CD1c-positive myeloid dendritic cell (primary cell): ENCODE measurements around the gene PDE1C.

Experiments used
- DNase-seq: peaks from one replicate; pipeline ENCODE4 v3.0.0-alpha.2; 2016; ENCODE audit errors: extremely low spot score

The PDE1C gene

DNA sequence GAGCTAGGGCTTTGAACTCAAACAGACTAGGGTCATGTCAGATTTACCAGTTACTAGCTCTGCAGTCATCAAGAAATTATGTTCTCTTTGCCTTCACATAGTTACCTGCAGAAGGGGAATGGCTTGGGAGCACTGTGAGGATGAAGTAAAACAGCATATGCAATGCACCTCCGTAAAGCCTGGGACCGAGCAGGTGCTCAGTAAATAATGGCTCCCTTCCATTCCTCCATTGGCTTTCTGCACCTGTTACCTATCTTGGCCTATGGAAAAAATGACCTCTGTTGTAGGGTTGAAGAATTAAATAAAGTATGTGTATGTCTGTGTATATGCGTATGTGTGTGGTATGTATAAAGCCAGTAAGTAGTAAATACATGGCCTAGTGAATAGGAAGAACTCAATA, 78.8 kb downstream of the PDE1C start:
- no peak for DNase-seq

GRCh38 chr7:31986878-31987518, 83.2 kb downstream of the PDE1C start:
- DNase-seq: no peak

DNA sequence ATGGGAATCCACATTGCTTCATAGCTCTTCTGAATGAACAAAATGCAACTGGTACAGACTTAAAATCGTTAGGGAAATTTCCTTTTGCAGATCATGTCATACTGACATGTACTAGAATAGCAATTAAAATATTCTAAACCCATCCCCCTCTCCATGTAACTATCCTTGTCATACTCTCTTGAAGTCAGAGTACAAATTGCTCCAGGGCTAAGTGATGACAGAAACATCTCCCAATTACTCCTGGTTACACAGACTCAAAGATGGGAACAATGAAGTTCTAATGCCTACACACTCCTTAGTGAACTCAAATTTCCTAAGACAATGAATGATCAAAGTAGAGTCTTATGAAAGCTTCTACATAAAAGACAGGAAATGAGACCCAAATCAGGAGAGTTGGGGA, 87.2 kb downstream of the PDE1C start:
- no peak for DNase-seq

GRCh38 chr7:31981874-31982390, 88.3 kb downstream of the PDE1C start:
- DNase-seq: no peak

GRCh38 chr7:31979690-31980330, 90.4 kb downstream of the PDE1C start:
- DNase-seq: no peak

GRCh38 chr7:31975546-31975945, 94.7 kb downstream of the PDE1C start:
- DNase-seq: no peak

DNA sequence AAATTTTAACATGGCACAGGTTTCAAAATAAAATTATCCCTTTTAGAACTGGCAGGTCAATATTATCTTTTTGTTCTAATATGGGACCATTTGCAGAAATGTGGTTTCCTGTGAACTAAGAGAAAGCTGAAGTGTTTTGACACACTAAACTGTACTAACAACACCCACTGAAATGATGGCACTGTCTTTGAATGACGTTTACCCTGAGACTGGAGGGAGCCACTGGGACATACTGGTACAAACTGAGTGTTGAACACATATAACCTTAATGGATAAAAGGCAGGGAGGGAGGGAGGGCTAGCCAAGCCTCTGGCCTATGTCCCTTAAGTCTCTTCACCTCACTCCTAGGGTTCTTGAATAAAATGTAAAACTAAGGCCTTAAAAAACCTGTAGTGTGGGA, 95.9 kb downstream of the PDE1C start:
- no peak for DNase-seq

- DNase-seq: no peak
Observed at GRCh38 chr7:31971049-31971667, 99.0 kb downstream of the PDE1C start.

DNA sequence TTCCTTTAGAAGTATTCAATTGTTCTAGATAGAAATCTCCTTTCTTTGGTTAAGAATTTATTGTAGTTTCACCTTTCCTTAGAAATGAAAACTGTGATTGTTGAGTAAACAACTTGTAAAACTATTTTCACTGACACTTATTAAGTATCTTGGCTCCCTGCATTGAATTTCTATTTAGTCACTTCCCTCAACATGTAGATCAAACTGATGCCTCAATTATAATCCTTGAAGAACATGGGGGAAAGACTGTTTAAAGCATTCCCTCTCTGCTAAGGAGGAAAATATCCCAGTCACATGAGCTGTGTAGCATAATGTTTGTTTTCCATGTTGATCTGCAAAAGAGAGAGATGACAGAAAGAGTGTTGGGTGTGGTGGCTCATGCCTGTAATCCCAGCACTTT, 99.7 kb downstream of the PDE1C start:
- no peak for DNase-seq

GRCh38 chr7:31963569-31964175, 106.5 kb downstream of the PDE1C start:
- DNase-seq: no peak

DNA sequence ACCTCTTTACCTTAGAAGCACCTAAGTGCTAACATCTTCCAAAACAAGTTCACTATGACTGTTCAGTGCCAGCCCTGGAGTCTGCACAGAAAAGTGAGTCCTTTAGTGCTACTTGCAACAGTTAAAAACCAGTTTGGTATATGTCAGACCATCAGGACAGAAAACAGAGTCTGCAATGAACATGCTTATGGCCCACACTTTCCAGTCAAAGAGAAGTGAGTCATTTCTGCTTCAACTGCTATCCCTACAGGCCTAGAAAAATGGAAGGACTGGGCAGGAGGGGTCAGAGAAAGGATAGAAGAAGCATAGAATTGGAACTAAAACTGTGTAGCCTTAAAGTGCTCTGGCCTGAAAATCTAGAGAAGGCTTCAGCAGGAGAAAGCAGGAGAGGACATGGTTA, 108.0 kb downstream of the PDE1C start:
- DNase-seq: no peak

- DNase-seq: no peak
Observed at GRCh38 chr7:31958226-31958625, 112.0 kb downstream of the PDE1C start.

GRCh38 chr7:31957756-31958155, 112.5 kb downstream of the PDE1C start:
- DNase-seq: no peak

- no peak for DNase-seq
Observed at GRCh38 chr7:31957090-31957720, 113.0 kb downstream of the PDE1C start.

DNA sequence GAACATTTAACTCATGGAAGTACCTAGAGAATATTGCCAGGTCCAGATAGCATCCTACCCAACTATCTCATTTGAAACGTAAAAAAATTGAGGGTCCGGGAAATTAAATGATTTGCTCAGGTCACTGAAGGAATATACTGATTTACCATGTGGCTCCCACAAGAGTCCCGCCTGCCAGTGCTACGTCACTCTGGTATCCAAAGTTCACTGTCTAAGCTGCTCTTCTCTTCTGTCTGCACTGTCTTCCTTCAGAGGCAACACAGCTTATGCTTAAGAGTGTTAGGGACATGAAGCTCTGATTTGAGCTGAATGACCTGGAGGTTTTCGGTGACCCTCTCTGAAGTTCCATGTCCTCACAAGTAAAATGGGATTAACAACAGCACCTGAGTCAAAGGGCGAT, 114.6 kb downstream of the PDE1C start:
- no peak for DNase-seq

DNA sequence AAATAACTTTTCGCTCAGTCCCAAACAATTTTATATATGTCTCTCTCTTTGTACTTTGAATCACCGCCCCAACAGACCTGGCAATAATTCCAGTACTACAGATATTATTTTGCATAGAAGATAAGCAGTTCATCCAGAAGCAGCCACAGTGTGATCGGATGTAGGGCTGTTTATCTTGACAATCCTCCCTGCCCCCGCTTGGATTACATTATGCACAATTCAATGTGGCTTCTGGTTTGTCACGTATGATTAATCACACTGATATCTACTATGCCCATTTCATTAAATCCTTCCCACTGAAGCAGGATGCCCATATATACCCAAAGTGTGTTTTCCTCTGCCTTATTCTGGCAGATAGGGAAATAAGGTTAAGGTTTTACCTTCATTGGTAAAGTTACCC, 115.2 kb downstream of the PDE1C start:
- DNase-seq: no peak

GRCh38 chr7:31954500-31954899, 115.7 kb downstream of the PDE1C start:
- DNase-seq: no peak

GRCh38 chr7:31953432-31953831, 116.8 kb downstream of the PDE1C start:
- DNase-seq: no peak

DNA sequence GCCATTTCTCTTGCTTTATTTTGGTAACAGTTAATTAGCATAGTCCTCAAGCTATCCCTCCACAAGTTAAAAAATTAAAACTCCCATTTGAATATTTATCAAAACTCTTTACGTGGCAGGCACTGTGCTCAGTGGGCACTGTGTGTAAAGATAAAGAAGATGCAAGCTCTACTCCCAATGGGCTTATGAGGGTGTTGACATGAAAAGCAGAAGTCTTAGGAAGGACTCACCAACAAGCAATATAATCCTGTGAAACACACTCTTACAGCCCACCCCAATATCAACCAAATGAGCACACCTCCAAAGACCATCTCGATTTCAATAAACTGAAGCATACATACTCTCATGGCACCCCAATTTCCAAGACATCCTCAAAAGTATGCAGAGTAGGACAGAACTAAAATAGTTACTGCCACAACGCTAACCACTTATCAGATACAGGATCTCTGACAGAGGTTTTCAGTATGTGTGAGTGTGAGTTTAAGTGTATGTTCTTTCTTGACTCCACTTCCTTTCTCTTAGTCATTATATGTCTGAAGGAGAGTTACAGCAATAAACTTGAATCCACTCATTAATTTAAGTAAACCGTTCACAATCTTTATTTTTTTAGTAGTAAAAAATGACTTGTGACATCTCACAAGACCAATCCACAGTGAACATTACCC, 120.0 kb downstream of the PDE1C start:
- DNase-seq: no peak

DNA sequence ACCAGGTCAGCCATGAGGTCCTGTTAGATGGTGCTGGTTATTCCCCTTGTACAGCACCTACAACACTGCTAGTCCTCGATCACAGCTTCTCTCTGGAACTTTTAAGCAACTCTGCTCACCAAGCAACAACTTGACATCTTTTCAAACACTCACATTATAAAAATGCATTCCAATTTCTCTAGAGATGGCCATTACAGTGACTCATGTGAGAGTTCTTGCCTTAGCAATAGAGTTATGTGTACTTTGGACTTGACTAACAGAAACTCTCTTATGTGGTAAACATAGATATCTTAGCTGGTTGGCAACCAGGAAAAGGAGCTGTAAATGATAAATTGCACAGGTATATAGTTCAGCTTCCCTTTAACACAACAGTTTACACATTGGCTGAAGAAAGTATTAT, 122.2 kb downstream of the PDE1C start:
- no peak for DNase-seq

DNA sequence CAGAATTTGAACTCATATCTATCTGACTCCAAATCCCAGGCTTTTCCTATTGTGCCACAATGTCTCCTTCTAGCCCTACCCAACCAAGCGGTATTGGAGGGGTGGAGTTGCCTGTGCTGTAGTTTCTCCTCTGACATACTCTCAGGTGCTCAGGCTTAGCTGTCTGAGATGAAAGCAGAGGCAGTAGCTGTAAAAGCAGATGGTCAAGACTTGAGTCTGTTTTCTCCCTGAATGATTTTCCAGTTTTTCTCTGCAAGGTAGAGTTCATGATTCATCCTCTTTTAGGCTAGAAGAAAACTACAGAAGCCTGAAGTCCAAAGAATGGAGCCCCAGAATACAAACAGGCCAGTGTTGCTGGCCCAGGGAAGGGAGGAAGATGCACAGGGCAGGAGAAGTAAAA, 130.0 kb downstream of the PDE1C start:
- DNase-seq: no peak

DNA sequence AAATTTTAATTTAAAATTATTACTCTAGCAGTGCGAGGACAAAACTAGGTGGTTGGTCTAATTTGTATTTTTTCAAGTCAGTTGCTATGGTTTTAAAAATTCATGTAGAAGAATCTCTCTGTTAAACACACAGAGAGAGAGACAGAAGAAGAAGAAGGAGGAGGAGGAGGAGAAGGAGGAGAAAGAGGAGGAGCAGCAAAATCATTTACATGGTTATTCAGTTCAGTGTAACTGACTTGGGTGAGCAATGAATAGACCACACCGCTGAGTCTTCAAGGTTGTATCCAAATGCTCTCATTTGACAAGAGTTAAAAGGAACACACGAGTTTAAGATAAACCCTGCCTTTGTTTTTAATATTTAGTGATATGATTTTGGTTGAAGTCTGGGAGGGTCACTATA, 131.1 kb downstream of the PDE1C start:
- DNase-seq: no peak
